Upper lobe of left lung (tissue), 6 donors: ENCODE data around the gene RSRC1. TPM values are rescaled to one million over a fixed set of nuclear protein-coding genes. Genes with fewer than 3 reads are reported as not detected.

Source experiments
- ATAC-seq, 2 donors: fragments of 200-7000 bp; cut with Tn5 transposase; one replicate each; pipeline ENCODE4 v1.9.1; 2022; ENCODE audit warnings: mild to moderate bottlenecking in 2 of 2, moderate library complexity in 2 of 2; ENCODE audit not compliant: low FRiP score in 2 of 2
- DNase-seq, 2 donors: peaks; one replicate each; pipeline ENCODE4 v3.0.0-alpha.2; 2019 to 2020
- H3K27ac ChIP-seq, 4 donors: fragments of 200-600 bp; sonication (generic); one replicate each; pipeline ENCODE4 v1.5.1; 2016 to 2019
- H3K27me3 ChIP-seq, 4 donors: fragments of 200-600 bp; sonication (generic); one replicate each; pipeline ENCODE4 v1.5.1; 2017 to 2019
- H3K36me3 ChIP-seq, 4 donors: fragments of 200-600 bp; sonication (generic); one replicate each; pipeline ENCODE4 v1.5.1; 2016 to 2019
- H3K4me1 ChIP-seq, 4 donors: fragments of 200-600 bp; sonication (generic); one replicate each; pipeline ENCODE4 v1.5.1; 2018 to 2019
- H3K4me3 ChIP-seq, 4 donors: fragments of 200-600 bp; sonication (generic); one replicate each; pipeline ENCODE4 v1.5.1; 2017 to 2019; ENCODE audit warnings: mild to moderate bottlenecking in 2 of 4, moderate library complexity in 1 of 4
- H3K9me3 ChIP-seq, 4 donors: fragments of 200-600 bp; sonication (generic); one replicate each; pipeline ENCODE4 v1.5.1; 2018 to 2019
- EP300 ChIP-seq, 4 donors: sonication (generic); formaldehyde crosslinking; IDR thresholded peaks; one replicate each; pipeline ENCODE4 v1.5.1; 2017; ENCODE audit warnings: antibody characterized with exemption in 4 of 4, control low read depth in 2 of 4
- POLR2A ChIP-seq, 4 donors: fragments of 450-650 bp; IDR thresholded peaks; one replicate each; pipeline ENCODE4 v1.5.1; 2016 to 2017; ENCODE audit warnings: antibody characterized with exemption in 4 of 4, mild to moderate bottlenecking in 2 of 4
- POLR2AphosphoS5 ChIP-seq, 2 donors: sonication (generic); formaldehyde crosslinking; IDR thresholded peaks; one replicate each; pipeline ENCODE4 v1.5.1; 2017; ENCODE audit warnings: antibody characterized with exemption in 2 of 2
- WGBS, 2 donors: methylation state at CpG; one replicate each; pipeline ENCODE4 v1.1.5; 2017 to 2018; 5-methylcytosine and 5-hydroxymethylcytosine counted together
- total RNA-seq, 6 donors: library from RNA; depleted of rRNA in 4 of 6; stranded (reverse); fragments of >200 nt in 4 of 6; gene quantifications; one replicate each; pipeline versions ENCODE4 v1.1.0 to v1.2.1, GENCODE V29; 2016 to 2021
- TF ChIP-seq, protein P1 (sequence below), 6 experiments: fragments of 450-650 bp in 4 of 6; fragments of 200-600 bp in 2 of 6; sonication (generic) in 2 of 6; IDR thresholded peaks; one replicate each; pipeline ENCODE4 v1.5.1; 2016 to 2019; ENCODE audit warnings: antibody characterized with exemption in 6 of 6
- donor health status: DM: no; HTN: no; CAD: no; lungs with moderate emphysema.
- donor health status: DM: no; HTN: yes; CAD: no; lungs with severe emphysema.

The RSRC1 gene
- total RNA-seq, 6 donors from 2014 or later, result 21.4 to 87.0 (median 24.5) TPM

GRCh38 chr3:158355623-158356588 is 246.0 kb downstream of the RSRC1 start:
- H3K4me1 ChIP-seq, result peaks cover 0 to 3% (median 0%) of the 10 kb centered on the region in 4 donors
- ATAC-seq, result no peak
- TF ChIP-seq, protein P1, sequence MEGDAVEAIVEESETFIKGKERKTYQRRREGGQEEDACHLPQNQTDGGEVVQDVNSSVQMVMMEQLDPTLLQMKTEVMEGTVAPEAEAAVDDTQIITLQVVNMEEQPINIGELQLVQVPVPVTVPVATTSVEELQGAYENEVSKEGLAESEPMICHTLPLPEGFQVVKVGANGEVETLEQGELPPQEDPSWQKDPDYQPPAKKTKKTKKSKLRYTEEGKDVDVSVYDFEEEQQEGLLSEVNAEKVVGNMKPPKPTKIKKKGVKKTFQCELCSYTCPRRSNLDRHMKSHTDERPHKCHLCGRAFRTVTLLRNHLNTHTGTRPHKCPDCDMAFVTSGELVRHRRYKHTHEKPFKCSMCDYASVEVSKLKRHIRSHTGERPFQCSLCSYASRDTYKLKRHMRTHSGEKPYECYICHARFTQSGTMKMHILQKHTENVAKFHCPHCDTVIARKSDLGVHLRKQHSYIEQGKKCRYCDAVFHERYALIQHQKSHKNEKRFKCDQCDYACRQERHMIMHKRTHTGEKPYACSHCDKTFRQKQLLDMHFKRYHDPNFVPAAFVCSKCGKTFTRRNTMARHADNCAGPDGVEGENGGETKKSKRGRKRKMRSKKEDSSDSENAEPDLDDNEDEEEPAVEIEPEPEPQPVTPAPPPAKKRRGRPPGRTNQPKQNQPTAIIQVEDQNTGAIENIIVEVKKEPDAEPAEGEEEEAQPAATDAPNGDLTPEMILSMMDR (IDR thresholded peaks at IDR 0.05), result no peak
- TF ChIP-seq POLR2AphosphoS5 (IDR thresholded peaks at IDR 0.05), result no peak
- TF ChIP-seq EP300 (IDR thresholded peaks at IDR 0.05), result no peak
- no peak for TF ChIP-seq POLR2A (IDR thresholded peaks at IDR 0.05)
- H3K27me3 ChIP-seq, result no peaks in the 10 kb centered on the region
- H3K9me3 ChIP-seq, result no peaks in the 10 kb centered on the region
- no peak overlapping the region for H3K27ac ChIP-seq
- no peak overlapping the region for H3K4me3 ChIP-seq
- no peak for DNase-seq
- WGBS, 2 donors, result 88 to 93% methylated on average over 4 of the region's 4 CpGs
- no peaks in the 10 kb centered on the region for H3K36me3 ChIP-seq

DNA sequence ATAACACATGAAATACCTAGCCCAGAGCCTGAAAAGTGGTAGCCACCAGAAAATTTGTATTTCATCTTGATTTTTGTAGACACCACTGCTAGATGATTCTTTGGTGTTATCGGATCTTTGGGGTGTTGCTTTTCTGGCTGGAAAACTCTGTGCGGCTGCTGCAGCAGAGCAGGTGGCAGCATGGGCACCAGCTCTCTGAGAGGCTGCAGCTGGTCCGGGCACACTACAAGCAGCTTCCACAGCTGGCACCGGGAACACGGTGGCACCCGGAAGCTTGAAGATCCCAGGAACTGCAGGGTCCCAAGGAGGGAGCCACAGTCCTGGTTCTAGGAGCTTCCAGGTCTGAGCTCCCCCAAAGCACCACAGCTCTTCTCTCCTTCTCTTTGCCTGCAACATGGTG is 249.4 kb downstream of the RSRC1 start:
- ATAC-seq (no peak), DNase-seq (peak in 1 of 2 donors; percentile 17)

DNA sequence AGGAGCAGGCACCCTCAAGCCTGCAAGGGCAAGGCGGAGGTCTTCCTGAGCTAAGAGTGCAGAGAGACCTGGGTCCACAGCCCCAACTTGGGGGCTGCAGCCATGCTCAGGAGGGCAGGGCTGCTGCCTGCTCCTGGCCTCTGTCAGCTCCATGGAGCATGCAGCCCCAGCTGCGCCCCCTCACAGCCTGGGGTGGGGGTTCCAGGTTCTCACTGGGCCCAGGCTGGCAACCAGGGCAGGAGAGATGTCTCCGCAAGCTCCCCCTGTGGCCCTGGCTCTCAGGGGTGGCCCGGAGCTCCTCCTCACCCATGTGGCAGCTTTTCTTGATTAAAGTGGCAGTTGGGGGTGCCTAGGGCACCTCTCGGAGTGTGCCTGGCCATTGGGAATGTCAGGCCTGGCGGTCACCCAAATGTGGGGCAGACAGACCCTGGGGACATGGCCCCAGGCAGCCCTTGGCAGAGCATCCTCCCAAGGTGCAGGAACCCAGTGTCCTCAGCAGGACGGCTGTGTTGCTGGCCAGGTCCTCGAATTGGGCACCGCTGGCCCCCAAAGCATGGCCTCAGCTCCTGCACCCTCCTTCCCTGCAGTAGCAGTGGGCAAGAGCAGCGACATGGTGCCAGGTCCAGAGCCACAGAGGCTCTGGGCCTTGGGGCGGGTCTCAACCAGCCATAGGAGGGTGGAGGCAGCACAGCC is 251.0 kb downstream of the RSRC1 start:
- Histone ChIP-seq H3K4me3 (no peak overlapping the region), H3K36me3 (no peaks in the 10 kb centered on the region), H3K9me3 (no peaks in the 10 kb centered on the region), H3K27me3 (no peaks in the 10 kb centered on the region), H3K4me1 (no peaks in the 10 kb centered on the region), H3K27ac (no peak overlapping the region)
- ATAC-seq, result peak in 1 of 2 donors; percentile 51
- TF ChIP-seq POLR2A (IDR thresholded peaks at IDR 0.05), result no peak
- TF ChIP-seq POLR2AphosphoS5 (IDR thresholded peaks at IDR 0.05), result no peak
- TF ChIP-seq EP300 (IDR thresholded peaks at IDR 0.05), result no peak
- TF ChIP-seq, protein P1 (IDR thresholded peaks at IDR 0.05), result no peak
- 90% methylated on average over 7 of the region's 11 CpGs; no CpG with 5 or more reads in 1 of the 2 donors for WGBS, 2 donors
- DNase-seq, result peak in 1 of 2 donors; percentile 43

More for the DNA sequence above, 249.4 kb downstream of the RSRC1 start:
- H3K4me3 ChIP-seq, result no peak overlapping the region
- H3K4me1 ChIP-seq, result no peaks in the 10 kb centered on the region
- 91 to 98% methylated on average over 5 of the region's 6 CpGs for WGBS, 2 donors
- no peaks in the 10 kb centered on the region for H3K36me3 ChIP-seq
- no peaks in the 10 kb centered on the region for H3K9me3 ChIP-seq
- no peaks in the 10 kb centered on the region for H3K27me3 ChIP-seq
- H3K27ac ChIP-seq, result no peak overlapping the region
- TF ChIP-seq POLR2A (IDR thresholded peaks at IDR 0.05), result no peak
- TF ChIP-seq, protein P1 (IDR thresholded peaks at IDR 0.05), result no peak
- no peak for TF ChIP-seq EP300 (IDR thresholded peaks at IDR 0.05)
- no peak for TF ChIP-seq POLR2AphosphoS5 (IDR thresholded peaks at IDR 0.05)

- no peak overlapping the region for H3K27ac ChIP-seq
- no peaks in the 10 kb centered on the region for H3K36me3 ChIP-seq
- TF ChIP-seq EP300 (IDR thresholded peaks at IDR 0.05) (no peak), POLR2AphosphoS5 (IDR thresholded peaks at IDR 0.05) (no peak), POLR2A (IDR thresholded peaks at IDR 0.05) (no peak)
- TF ChIP-seq, protein P1 (IDR thresholded peaks at IDR 0.05), result no peak
- ATAC-seq (no peak), DNase-seq (no peak)
- no peaks in the 10 kb centered on the region for H3K4me1 ChIP-seq
- H3K27me3 ChIP-seq, result no peaks in the 10 kb centered on the region
- WGBS, 2 donors, result 83% methylated on average over 2 of the region's 2 CpGs
- H3K4me3 ChIP-seq, result no peak overlapping the region
- no peaks in the 10 kb centered on the region for H3K9me3 ChIP-seq
Measured at GRCh38 chr3:158368271-158368670, 258.4 kb downstream of the RSRC1 start.
